ENCODE results near the gene CLCN6. TPM values are rescaled to one million over a fixed set of nuclear protein-coding genes. Genes with fewer than 3 reads are reported as not detected.

The CLCN6 gene
- total and polyA plus RNA-seq, 10 of the 15 experiments (the other 5 are each of a cell fraction or from before 2014, with no cell fraction given), result 2.2 to 20.9 (median 10.2) TPM

DNA sequence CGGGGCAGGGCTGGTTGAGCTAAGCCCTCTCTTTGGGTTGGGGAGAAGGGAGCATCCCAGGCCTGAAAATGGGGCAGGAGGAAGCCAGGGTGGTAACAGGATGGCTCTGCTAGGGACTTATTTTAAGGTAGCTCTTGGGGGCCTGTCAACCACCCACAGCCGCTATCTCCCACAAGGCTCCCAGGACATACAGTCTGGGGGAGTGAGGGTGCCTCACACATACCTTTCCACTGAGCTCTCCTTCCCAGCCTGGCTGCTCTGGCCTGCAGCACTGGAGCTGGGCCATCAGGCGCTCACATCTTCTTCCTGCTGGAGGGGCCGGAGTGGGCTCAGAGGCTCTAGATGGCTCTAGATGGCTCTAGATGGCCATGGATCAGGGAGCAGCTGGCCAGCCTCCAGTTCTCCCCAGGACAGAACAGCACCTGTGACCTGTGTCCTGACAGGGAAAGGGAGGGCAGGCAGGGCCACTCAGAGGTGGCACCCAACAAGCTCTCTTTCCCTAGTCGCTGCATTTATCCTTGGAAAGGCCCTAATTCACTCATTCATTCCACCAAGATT is 63.7 kb downstream of the CLCN6 start:
- no peak overlapping the region for H3K27ac ChIP-seq (ENCODE audit: control insufficient read depth, insufficient read depth)
- CTCF ChIA-PET, result interaction anchor here (0.8 to 1.6 kb wide), 3 partner anchors 28 to 98 kb away, joined by 3 to 6 read pairs (median 4); no protein-coding TSS in a partner anchor
- 27% methylated on average over 5 of the region's 5 CpGs for WGBS (ENCODE audit: insufficient coverage, insufficient replicate concordance, low lambda C conversion rate, missing lambda C conversion rate)
- H3K27me3 ChIP-seq (replicated peaks in 1 of 2; ENCODE audit: control insufficient read depth in 2 of 2, insufficient read depth in 2 of 2, low read length in 1 of 2), result peaks cover 0 to 1% of the 10 kb centered on the region in 2 experiments; a peak in 2 of 4 replicates
- no peak for FAIRE-seq
- ATAC-seq, result no peak
- H4K20me1 ChIP-seq (ENCODE audit: control insufficient read depth, insufficient read depth), result no peaks in the 10 kb centered on the region
- no peak for DNase-seq (ENCODE audit: low read depth, low spot score)
- no peak overlapping the region for H3K4me2 ChIP-seq (ENCODE audit: control insufficient read depth, insufficient read depth)
- no peaks in the 10 kb centered on the region for H3K36me3 ChIP-seq (ENCODE audit: control insufficient read depth in 2 of 2, insufficient read depth in 2 of 2, low read length in 1 of 2)
- intact Hi-C loops (cut with micrococcal nuclease; ENCODE audit: unreplicated experiment) (no loop called here), in situ Hi-C loops (cut with MboI) (no loop called here)
- H3K9ac ChIP-seq (ENCODE audit: control insufficient read depth, insufficient read depth, low read length), result no peak overlapping the region
- no peak for TF ChIP-seq ZNF384 (IDR thresholded peaks at IDR 0.05; ENCODE audit: borderline replicate concordance, low read depth, low read length)
- TF ChIP-seq IKZF1 (conservative IDR thresholded peaks at IDR 0.05), result no peak
- TF ChIP-seq ZNF207 (IDR thresholded peaks at IDR 0.05; ENCODE audit: borderline replicate concordance), result no peak
- BruUV-seq (replicated peaks), result no TSS peak
- RAD21 ChIA-PET (ENCODE audit: unreplicated experiment), result no interaction called here
- H3K9me3 ChIP-seq (replicated peaks; ENCODE audit: control insufficient read depth, insufficient read depth, low read length), result no peaks in the 10 kb centered on the region
- no peaks in the 10 kb centered on the region for H3K79me2 ChIP-seq (ENCODE audit: control insufficient read depth, insufficient read depth, low read length)
- POLR2A ChIA-PET, result interaction anchor here (0.5 kb wide), 1 partner anchor 1528 kb away, joined by 3 read pairs; no protein-coding TSS in a partner anchor
- no peak overlapping the region for H2AFZ ChIP-seq (ENCODE audit: control insufficient read depth, low read depth, low read length)
- H3K4me1 ChIP-seq (ENCODE audit: control insufficient read depth, insufficient read depth, low read length), result no peaks in the 10 kb centered on the region
- no peak overlapping the region for H3K4me3 ChIP-seq
- SMC1A ChIA-PET (ENCODE audit: uncharacterized antibody, unreplicated experiment), result no interaction called here

DNA sequence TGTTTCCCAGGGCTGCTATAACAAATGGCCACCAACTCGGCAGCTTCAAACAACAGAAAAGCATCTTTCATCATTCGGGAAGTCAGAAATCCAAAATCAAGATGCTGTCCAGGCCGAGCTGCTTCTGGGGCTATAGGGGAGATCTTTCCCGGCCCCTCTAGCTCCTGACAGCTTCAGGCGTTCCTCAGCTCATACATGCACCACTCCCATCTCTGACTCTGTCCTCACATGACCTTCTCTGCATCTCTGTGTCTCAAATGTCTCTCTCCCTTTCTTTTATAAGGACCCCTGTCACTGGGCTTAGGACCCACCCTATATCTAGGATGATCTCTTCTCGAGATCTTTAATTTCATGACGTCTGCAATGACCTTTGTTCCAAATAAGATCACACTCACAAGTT is 66.6 kb downstream of the CLCN6 start:
- no peak overlapping the region for H3K27ac ChIP-seq (ENCODE audit: control insufficient read depth, insufficient read depth)
- DNase-seq (ENCODE audit: low read depth, low spot score), result no peak
- no peaks in the 10 kb centered on the region for H3K79me2 ChIP-seq (ENCODE audit: control insufficient read depth, insufficient read depth, low read length)
- POLR2A ChIA-PET, result no interaction called here
- SMC1A ChIA-PET (ENCODE audit: uncharacterized antibody, unreplicated experiment), result no interaction called here
- no peak overlapping the region for H2AFZ ChIP-seq (ENCODE audit: control insufficient read depth, low read depth, low read length)
- RAD21 ChIA-PET (ENCODE audit: unreplicated experiment), result interaction anchor here (0.6 to 1.1 kb wide), 2 partner anchors 34 to 195 kb away, joined by 3 read pairs; no protein-coding TSS in a partner anchor
- no peak overlapping the region for H3K4me3 ChIP-seq
- no peaks in the 10 kb centered on the region for H3K9me3 ChIP-seq (replicated peaks; ENCODE audit: control insufficient read depth, insufficient read depth, low read length)
- H4K20me1 ChIP-seq (ENCODE audit: control insufficient read depth, insufficient read depth), result no peaks in the 10 kb centered on the region
- 6% methylated on average over 7 of the region's 7 CpGs for WGBS (ENCODE audit: insufficient coverage, insufficient replicate concordance, low lambda C conversion rate, missing lambda C conversion rate)
- H3K27me3 ChIP-seq (replicated peaks in 1 of 2; ENCODE audit: control insufficient read depth in 2 of 2, insufficient read depth in 2 of 2, low read length in 1 of 2), result peaks cover 0 to 1% of the 10 kb centered on the region in 2 experiments; a peak in 1 of 4 replicates
- no peak for ATAC-seq
- CTCF ChIA-PET, result interaction anchor here (0.9 kb wide), 1 partner anchor 11 kb away, joined by 3 read pairs; no protein-coding TSS in a partner anchor
- no peak for FAIRE-seq
- H3K9ac ChIP-seq (ENCODE audit: control insufficient read depth, insufficient read depth, low read length), result no peak overlapping the region
- H3K36me3 ChIP-seq (ENCODE audit: control insufficient read depth in 2 of 2, insufficient read depth in 2 of 2, low read length in 1 of 2), result no peaks in the 10 kb centered on the region
- H3K4me2 ChIP-seq (ENCODE audit: control insufficient read depth, insufficient read depth), result no peak overlapping the region
- intact Hi-C loops (cut with micrococcal nuclease; ENCODE audit: unreplicated experiment), result no loop called here
- in situ Hi-C loops (cut with MboI), result no loop called here
- H3K4me1 ChIP-seq (ENCODE audit: control insufficient read depth, insufficient read depth, low read length), result no peaks in the 10 kb centered on the region
- no TSS peak for BruUV-seq (replicated peaks)
- no peak for TF ChIP-seq SREBF1 (IDR thresholded peaks at IDR 0.05; ENCODE audit: low read length)
- TF ChIP-seq IKZF2 (IDR thresholded peaks at IDR 0.05), result no peak
- no peak for TF ChIP-seq MEF2B (IDR thresholded peaks at IDR 0.05; ENCODE audit: partially characterized antibody, poor library complexity, severe bottlenecking)
- no peak for TF ChIP-seq MLLT1 (IDR thresholded peaks at IDR 0.05)
- no peak for TF ChIP-seq TBL1XR1 (IDR thresholded peaks at IDR 0.05; ENCODE audit: low read depth, low read length)
- no peak for TF ChIP-seq PAX8 (IDR thresholded peaks at IDR 0.05)
- TF ChIP-seq USF2 (IDR thresholded peaks at IDR 0.05; ENCODE audit: borderline replicate concordance, low read depth, low read length), result no peak
- TF ChIP-seq TARDBP (IDR thresholded peaks at IDR 0.05; ENCODE audit: borderline replicate concordance), result no peak
- TF ChIP-seq ETV6 (conservative IDR thresholded peaks at IDR 0.05 in 1 of 2, IDR thresholded peaks at IDR 0.05 in 1 of 2; ENCODE audit: borderline replicate concordance in 1 of 2, low read depth in 1 of 2), result no peak
- no peak for TF ChIP-seq TCF12 (IDR thresholded peaks at IDR 0.05; ENCODE audit: low read depth, low read length)
